ENCODE data around the gene GINS2.

- no peak for TF ChIP-seq ELF1 (IDR thresholded peaks at IDR 0.05)
- no peak for TF ChIP-seq YY1 (IDR thresholded peaks at IDR 0.05; ENCODE audit: low read depth)
- no peak for TF ChIP-seq CTCF (IDR thresholded peaks at IDR 0.05)
- TF ChIP-seq SIN3A (IDR thresholded peaks at IDR 0.05; ENCODE audit: borderline replicate concordance, low read depth, low read length), result no peak
- no peak for TF ChIP-seq TAF1 (IDR thresholded peaks at IDR 0.05; ENCODE audit: borderline replicate concordance, low read depth, low read length)
- TF ChIP-seq REST (IDR thresholded peaks at IDR 0.05; ENCODE audit: low read depth, low read length), result no peak
- TF ChIP-seq EP300 (IDR thresholded peaks at IDR 0.05; ENCODE audit: borderline replicate concordance in 1 of 2, low read depth in 1 of 2, low read length in 1 of 2), result peak in 1 of 2 experiments; percentile 53; a peak in 1 of 4 replicates
- TF ChIP-seq POLR2AphosphoS5 (IDR thresholded peaks at IDR 0.05; ENCODE audit: low read depth, low read length), result no peak
- no peak for TF ChIP-seq EZH2phosphoT487 (IDR thresholded peaks at IDR 0.05; ENCODE audit: borderline replicate concordance, low read depth)
These were observed 49.1 kb downstream of the GINS2 start for GRCh38 chr16:85639529-85640253.
